NT2/D1 (cell line): ENCODE data around the gene ATG2A.
A peak's percentile ranks its signal among the peaks of the same experiment; 100 is the strongest.

Experiments used
- DNase-seq: peaks from one replicate; pipeline ENCODE4 v3.0.0-alpha.2; 2011; ENCODE audit warnings: low read depth, low spot score
- H3K27me3 ChIP-seq: 2 replicates; pipeline ENCODE4 v1.6.0; 2011; ENCODE audit warnings: mild to moderate bottlenecking; ENCODE audit not compliant: insufficient read length, insufficient read depth
- H3K36me3 ChIP-seq: 2 replicates; pipeline ENCODE4 v1.6.1; 2011; ENCODE audit warnings: mild to moderate bottlenecking, low read length, mixed read lengths; ENCODE audit not compliant: insufficient read depth, insufficient read length
- H3K4me1 ChIP-seq: 2 replicates; pipeline ENCODE4 v1.5.1; 2011; ENCODE audit not compliant: insufficient read depth, insufficient read length
- H3K4me3 ChIP-seq: 2 replicates; pipeline ENCODE4 v1.5.1; 2011; ENCODE audit warnings: low read depth; ENCODE audit not compliant: insufficient read length
- H3K9ac ChIP-seq: 2 replicates; pipeline ENCODE4 v1.6.0; 2011; ENCODE audit warnings: low read depth; ENCODE audit not compliant: insufficient read length
- H3K9me3 ChIP-seq: 2 replicates; pipeline ENCODE4 v1.5.1; 2011; ENCODE audit warnings: mild to moderate bottlenecking, low read length; ENCODE audit not compliant: insufficient read depth
- SUZ12 ChIP-seq: IDR thresholded peaks from 2 replicates; pipeline ENCODE4 v1.6.1; 2011; ENCODE audit not compliant: insufficient read length, insufficient read depth; ENCODE audit errors: extremely low read depth
- YY1 ChIP-seq: IDR thresholded peaks from 2 replicates; pipeline ENCODE4 v1.6.1; 2011; ENCODE audit not compliant: insufficient read length, insufficient read depth
- ZNF274 ChIP-seq: IDR thresholded peaks from 2 replicates; pipeline ENCODE4 v1.6.1; 2011; ENCODE audit warnings: mild to moderate bottlenecking, low read depth, low read length

ATG2A gene

GRCh38 chr11:64916775-64917662 lies at the start of gene ATG2A:
TSS of gene ATG2A (minus strand) at chr11:64917209. CDS start at chr11:64917135, 74 bp downstream.
- Histone ChIP-seq H3K4me3 (peak within 1 kb of the TSS; percentile 87), H3K9ac (peak within 1 kb of the TSS; percentile 92), H3K4me1 (no peaks in the 10 kb centered on the region), H3K36me3 (peaks cover 23% of the 10 kb centered on the region), H3K27me3 (no peaks in the 10 kb centered on the region), H3K9me3 (no peaks in the 10 kb centered on the region)
- TF ChIP-seq YY1 (no peak), ZNF274 (no peak), SUZ12 (no peak)
- peak; percentile 98 for DNase-seq

GRCh38 chr11:64963072-64963631 lies 46.1 kb upstream of the ATG2A start:
- H3K4me3 ChIP-seq, result no peak overlapping the region
- TF ChIP-seq YY1 (no peak), SUZ12 (no peak), ZNF274 (no peak)
- H3K4me1 ChIP-seq, result no peaks in the 10 kb centered on the region
- H3K9me3 ChIP-seq, result no peaks in the 10 kb centered on the region
- H3K9ac ChIP-seq, result no peak overlapping the region
- H3K36me3 ChIP-seq, result no peaks in the 10 kb centered on the region
- DNase-seq, result no peak
- no peaks in the 10 kb centered on the region for H3K27me3 ChIP-seq

- Histone ChIP-seq H3K4me1 (no peaks in the 10 kb centered on the region), H3K9me3 (no peaks in the 10 kb centered on the region), H3K27me3 (no peaks in the 10 kb centered on the region), H3K9ac (no peak overlapping the region), H3K36me3 (no peaks in the 10 kb centered on the region), H3K4me3 (no peak overlapping the region)
- no peak for TF ChIP-seq YY1
- TF ChIP-seq SUZ12, result no peak
- no peak for TF ChIP-seq ZNF274
- no peak for DNase-seq
Observed at GRCh38 chr11:64960719-64961118, 43.7 kb upstream of the ATG2A start.

GRCh38 chr11:64959498-64959897 lies 42.5 kb upstream of the ATG2A start:
- no peak for DNase-seq
- H3K27me3 ChIP-seq, result no peaks in the 10 kb centered on the region
- no peaks in the 10 kb centered on the region for H3K9me3 ChIP-seq
- no peak overlapping the region for H3K4me3 ChIP-seq
- no peak overlapping the region for H3K9ac ChIP-seq
- TF ChIP-seq YY1 (no peak), ZNF274 (no peak), SUZ12 (no peak)
- no peaks in the 10 kb centered on the region for H3K4me1 ChIP-seq
- no peaks in the 10 kb centered on the region for H3K36me3 ChIP-seq

- Histone ChIP-seq H3K27me3 (no peaks in the 10 kb centered on the region), H3K4me3 (no peak overlapping the region), H3K9me3 (no peaks in the 10 kb centered on the region), H3K36me3 (no peaks in the 10 kb centered on the region), H3K4me1 (no peaks in the 10 kb centered on the region), H3K9ac (no peak overlapping the region)
- no peak for TF ChIP-seq SUZ12
- TF ChIP-seq ZNF274, result no peak
- no peak for TF ChIP-seq YY1
- DNase-seq, result no peak
Observed at GRCh38 chr11:64954201-64954600, 37.2 kb upstream of the ATG2A start.

- no peaks in the 10 kb centered on the region for H3K27me3 ChIP-seq
- TF ChIP-seq YY1 (no peak), SUZ12 (no peak), ZNF274 (no peak)
Observed at GRCh38 chr11:64951529-64951928, 34.5 kb upstream of the ATG2A start.

GRCh38 chr11:64947208-64947814 lies 30.3 kb upstream of the ATG2A start:
- TF ChIP-seq ZNF274 (no peak), YY1 (no peak), SUZ12 (no peak)
- no peak overlapping the region for H3K9ac ChIP-seq

More at GRCh38 chr11:64951529-64951928, 34.5 kb upstream of the ATG2A start:
- Histone ChIP-seq H3K36me3 (no peaks in the 10 kb centered on the region), H3K4me3 (no peak overlapping the region), H3K9ac (no peak overlapping the region), H3K4me1 (no peaks in the 10 kb centered on the region), H3K9me3 (no peaks in the 10 kb centered on the region)
- DNase-seq, result no peak

More at GRCh38 chr11:64947208-64947814, 30.3 kb upstream of the ATG2A start:
- no peaks in the 10 kb centered on the region for H3K9me3 ChIP-seq
- H3K4me3 ChIP-seq, result no peak overlapping the region
- no peaks in the 10 kb centered on the region for H3K36me3 ChIP-seq
- H3K27me3 ChIP-seq, result peaks cover 5% of the 10 kb centered on the region
- no peaks in the 10 kb centered on the region for H3K4me1 ChIP-seq
- no peak for DNase-seq
